H1 (cell line): ENCODE data around the gene KLHL21. TPM values are rescaled to one million over a fixed set of nuclear protein-coding genes. Genes with fewer than 3 reads are reported as not detected.

Experiments
- CTCF ChIA-PET: fragments of 300-600 bp; sonication (Branson Sonifier 250); formaldehyde crosslinking; loops from one replicate; lab custom pipeline; 2021; ENCODE audit not compliant: partially characterized antibody; lab: Charles Lee
- POLR2A ChIA-PET: fragments of 300-600 bp; sonication (Branson Sonifier 250); formaldehyde crosslinking; loops from one replicate; lab custom pipeline; 2021; ENCODE audit warnings: inconsistent platforms; ENCODE audit not compliant: partially characterized antibody; lab: Charles Lee
- DNase-seq, 2 experiments: peaks; one replicate each; pipeline versions ENCODE4 v3.0.0 to v3.0.0-alpha.2; 2010 to 2022; ENCODE audit warnings: low spot score in 2 of 2, low read depth in 1 of 2, mixed read lengths in 1 of 2
- FAIRE-seq: peaks from 2 replicates; lab custom pipeline; 2011; peaks lifted over from hg19 to GRCh38; lab: Jason Lieb, UNC
- H2AFZ ChIP-seq: 2 replicates; pipeline ENCODE4 v1.8.1; 2012; ENCODE audit warnings: low read length, inconsistent platforms
- H2AK5ac ChIP-seq: 2 replicates; pipeline ENCODE4 v1.6.1; 2013; ENCODE audit warnings: low read depth, low read length
- H2BK120ac ChIP-seq: replicated peaks from 2 replicates; pipeline ENCODE3; 2013; ENCODE audit warnings: low read depth, low read length, inconsistent platforms
- H2BK12ac ChIP-seq: 2 replicates; pipeline ENCODE4 v1.6.1; 2013; ENCODE audit warnings: low read depth, low read length
- H2BK15ac ChIP-seq: 2 replicates; pipeline ENCODE4 v1.6.1; 2013; ENCODE audit warnings: low read length
- H2BK20ac ChIP-seq: 2 replicates; pipeline ENCODE4 v1.6.1; 2013; ENCODE audit warnings: low read length
- H2BK5ac ChIP-seq: 2 replicates; pipeline ENCODE4 v1.6.1; 2013; ENCODE audit warnings: low read depth, low read length
- H3K14ac ChIP-seq: 2 replicates; pipeline ENCODE4 v1.6.1; 2013; ENCODE audit warnings: inconsistent platforms; ENCODE audit not compliant: insufficient read length
- H3K18ac ChIP-seq: 2 replicates; pipeline ENCODE4 v1.6.1; 2013; ENCODE audit warnings: low read length; ENCODE audit errors: extremely low read depth
- H3K23ac ChIP-seq: 2 replicates; pipeline ENCODE4 v1.6.1; 2013; ENCODE audit warnings: inconsistent platforms; ENCODE audit not compliant: insufficient read length
- H3K23me2 ChIP-seq: 2 replicates; pipeline ENCODE4 v1.6.1; 2013; ENCODE audit warnings: low read depth, low read length
- H3K27ac ChIP-seq: 2 replicates; pipeline ENCODE4 v1.6.1; 2011; ENCODE audit warnings: low read depth, low read length, inconsistent platforms
- H3K27me3 ChIP-seq, 4 experiments: replicated peaks in 1 of 4; 1 replicate in 1 of 4; 2 replicates in 3 of 4; pipeline versions ENCODE4 v1.6.1 to v1.8.1; 2011 to 2013; ENCODE audit warnings: low read length in 3 of 4, mild to moderate bottlenecking in 3 of 4, inconsistent platforms in 2 of 4, mixed read lengths in 2 of 4, moderate library complexity in 1 of 4; ENCODE audit not compliant: control insufficient read depth in 3 of 4, insufficient read depth in 3 of 4; ENCODE audit errors: extremely low read depth in 1 of 4
- H3K36me3 ChIP-seq, 4 experiments: 2 replicates each; pipeline versions ENCODE4 v1.6.1 to v1.8.1; 2011 to 2013; ENCODE audit warnings: mild to moderate bottlenecking in 4 of 4, low read length in 3 of 4, moderate library complexity in 2 of 4, control low read depth in 1 of 4, inconsistent platforms in 1 of 4; ENCODE audit not compliant: insufficient read depth in 4 of 4, control insufficient read depth in 2 of 4
- H3K4ac ChIP-seq: replicated peaks from 2 replicates; pipeline ENCODE3; 2013; ENCODE audit warnings: low read length, low read depth, mixed read lengths, inconsistent platforms; ENCODE audit not compliant: insufficient read length
- H3K4me1 ChIP-seq, 4 experiments: replicated peaks in 1 of 4; 1 replicate in 1 of 4; 2 replicates in 3 of 4; pipeline versions ENCODE4 v1.6.1 to v1.8.1; 2011 to 2013; ENCODE audit warnings: low read length in 3 of 4, inconsistent platforms in 2 of 4, mixed read lengths in 1 of 4; ENCODE audit not compliant: insufficient read depth in 4 of 4, control insufficient read depth in 3 of 4
- H3K4me2 ChIP-seq, 2 experiments: 2 replicates each; pipeline versions ENCODE4 v1.6.1 to v1.8.1; 2011 to 2013; ENCODE audit warnings: low read depth in 2 of 2, low read length in 2 of 2, control low read depth in 1 of 2, inconsistent platforms in 1 of 2, mild to moderate bottlenecking in 1 of 2; ENCODE audit not compliant: insufficient read depth in 1 of 2
- H3K4me3 ChIP-seq, 4 experiments: fragments of 200-600, 300-600 bp in 1 of 4; sonication (generic), shearing (Covaris generic), sonication (Bioruptor Twin) in 1 of 4; 2 replicates each; pipeline versions ENCODE4 v1.5.1 to v1.8.1; 2011 to 2016; ENCODE audit warnings: low read length in 4 of 4, low read depth in 3 of 4, control low read depth in 2 of 4, inconsistent platforms in 2 of 4, mild to moderate bottlenecking in 2 of 4, mixed read lengths in 1 of 4, moderate library complexity in 1 of 4; ENCODE audit not compliant: insufficient read depth in 2 of 4; ENCODE audit errors: extremely low read depth in 1 of 4
- H3K56ac ChIP-seq: replicated peaks from 2 replicates; pipeline ENCODE3; 2013; ENCODE audit warnings: low read depth, mild to moderate bottlenecking, mixed read lengths, low read length, inconsistent platforms; ENCODE audit not compliant: insufficient read length
- H3K79me1 ChIP-seq: 2 replicates; pipeline ENCODE4 v1.6.1; 2013; ENCODE audit warnings: low read depth, low read length, control low read depth
- H3K79me2 ChIP-seq, 2 experiments: 2 replicates each; pipeline versions ENCODE4 v1.6.1 to v1.8.1; 2012 to 2013; ENCODE audit warnings: low read length in 2 of 2, mild to moderate bottlenecking in 2 of 2, inconsistent platforms in 1 of 2; ENCODE audit not compliant: insufficient read depth in 2 of 2, control insufficient read depth in 1 of 2
- H3K9ac ChIP-seq, 4 experiments: replicated peaks in 1 of 4; 1 replicate in 1 of 4; 2 replicates in 3 of 4; pipeline versions ENCODE4 v1.6.1 to v1.8.1; 2011 to 2013; ENCODE audit warnings: low read depth in 3 of 4, low read length in 3 of 4, control low read depth in 2 of 4, mild to moderate bottlenecking in 2 of 4, moderate library complexity in 2 of 4, inconsistent platforms in 1 of 4; ENCODE audit errors: extremely low read depth in 1 of 4
- H3K9me3 ChIP-seq, 2 experiments: 2 replicates each; pipeline versions ENCODE4 v1.6.1 to v1.8.1; 2012 to 2013; ENCODE audit warnings: mild to moderate bottlenecking in 2 of 2, moderate library complexity in 2 of 2, control low read depth in 1 of 2, inconsistent platforms in 1 of 2, low read depth in 1 of 2, low read length in 1 of 2, mixed read lengths in 1 of 2; ENCODE audit not compliant: insufficient read depth in 2 of 2
- H4K20me1 ChIP-seq, 2 experiments: replicated peaks in 1 of 2; 2 replicates each; pipeline versions ENCODE3 to v1.8.1; 2011 to 2013; ENCODE audit warnings: inconsistent platforms in 2 of 2, low read length in 2 of 2, mild to moderate bottlenecking in 1 of 2; ENCODE audit not compliant: insufficient read depth in 2 of 2, control insufficient read depth in 1 of 2
- H4K5ac ChIP-seq: 2 replicates; pipeline ENCODE4 v1.6.1; 2013; ENCODE audit warnings: low read length, low read depth, mixed read lengths, inconsistent platforms; ENCODE audit not compliant: insufficient read length
- H4K8ac ChIP-seq: 2 replicates; pipeline ENCODE4 v1.8.0; 2013; ENCODE audit warnings: mild to moderate bottlenecking, moderate library complexity, low read length, inconsistent platforms; ENCODE audit not compliant: insufficient read depth; ENCODE audit errors: extremely low read depth
- H4K91ac ChIP-seq: replicated peaks from 2 replicates; pipeline ENCODE3; 2013; ENCODE audit warnings: low read length, mixed read lengths, inconsistent platforms; ENCODE audit not compliant: insufficient read length
- ASH2L ChIP-seq: fragments of 200-600, 300-600 bp; sonication (generic); IDR thresholded peaks from one replicate; pipeline ENCODE4 v1.7.1; 2017; ENCODE audit warnings: low read length
- BCL11A ChIP-seq, 2 experiments: IDR thresholded peaks; one replicate each; pipeline ENCODE4 v1.6.1; 2011; ENCODE audit warnings: low read depth in 2 of 2, low read length in 2 of 2, mild to moderate bottlenecking in 2 of 2
- EGR1 ChIP-seq: IDR thresholded peaks from 2 replicates; pipeline ENCODE4 v1.6.1; 2011; ENCODE audit warnings: low read depth, low read length, borderline replicate concordance
- JUN ChIP-seq: IDR thresholded peaks from 2 replicates; pipeline ENCODE4 v1.6.1; 2011; ENCODE audit warnings: low read depth, mild to moderate bottlenecking, improper control_type of control experiment, low read length
- MAFK ChIP-seq: IDR thresholded peaks from 2 replicates; pipeline ENCODE4 v1.6.1; 2012; ENCODE audit warnings: low read depth, mild to moderate bottlenecking, improper control_type of control experiment, low read length
- NANOG ChIP-seq: IDR thresholded peaks from 2 replicates; pipeline ENCODE4 v1.6.1; 2011; ENCODE audit warnings: low read length, low read depth, mild to moderate bottlenecking, inconsistent platforms; ENCODE audit not compliant: insufficient read depth, poor library complexity, severe bottlenecking
- POU5F1 ChIP-seq: IDR thresholded peaks from 2 replicates; pipeline ENCODE4 v1.6.1; 2011; ENCODE audit warnings: low read depth, mild to moderate bottlenecking, low read length, moderate library complexity
- RFX5 ChIP-seq: IDR thresholded peaks from 2 replicates; pipeline ENCODE4 v1.6.1; 2011; ENCODE audit warnings: low read depth, low read length, improper control_type of control experiment, borderline replicate concordance
- SP4 ChIP-seq: IDR thresholded peaks from 2 replicates; pipeline ENCODE4 v1.6.1; 2012; ENCODE audit warnings: low read length, inconsistent platforms
- TCF12 ChIP-seq: IDR thresholded peaks from 2 replicates; pipeline ENCODE4 v1.6.1; 2011; ENCODE audit warnings: low read depth, mild to moderate bottlenecking, low read length
- ZNF274 ChIP-seq: IDR thresholded peaks from 2 replicates; pipeline ENCODE4 v1.7.0; 2012; ENCODE audit warnings: low read length, borderline replicate concordance; ENCODE audit errors: extremely low read depth
- WGBS, 2 experiments: shearing (Covaris generic) in 1 of 2; methylation state at CpG; one replicate each; pipeline versions ENCODE4 v1.1.6 to v1.1.7; 2013 to 2015; ENCODE audit warnings: low lambda C conversion rate in 2 of 2, mixed read lengths in 2 of 2, inconsistent platforms in 1 of 2, low coverage in 1 of 2, missing lambda C conversion rate in 1 of 2; ENCODE audit not compliant: insufficient replicate concordance in 2 of 2, insufficient coverage in 1 of 2, insufficient read length in 1 of 2; ENCODE audit errors: extremely low coverage in 1 of 2, missing lambda C conversion rate in 1 of 2; 5-methylcytosine and 5-hydroxymethylcytosine counted together
- polyA plus RNA-seq, 7 experiments: library from polyadenylated mRNA; depleted of rRNA in 3 of 7; stranded (reverse) in 5 of 7; unstranded in 2 of 7; fragments of >200 nt in 5 of 7; fragments of 200-250 nt in 2 of 7; gene quantifications; 1 replicate in 5 of 7; 2 replicates in 1 of 7; 4 replicates in 1 of 7; pipeline versions ENCODE4 v1.2.1 to v1.2.3, GENCODE V29; 2011 to 2013; ENCODE audit warnings: missing spikeins in 2 of 7, mixed read lengths in 2 of 7
- total RNA-seq: library from RNA; stranded (reverse); fragmentation: NEBNext Ultra II Directional; extraction: Animal tissue kit (Norgen Biotek cat#: 25700); gene quantifications from 2 replicates; pipeline ENCODE4 v1.2.1, GENCODE V29; 2021
- TF ChIP-seq, protein P1 (sequence below): IDR thresholded peaks from 2 replicates; pipeline ENCODE4 v1.6.1; 2012; ENCODE audit warnings: low read length, inconsistent platforms
- TF ChIP-seq, protein P2 (sequence below): IDR thresholded peaks from 2 replicates; pipeline ENCODE4 v1.6.1; 2012; ENCODE audit warnings: inconsistent platforms

The KLHL21 gene
- total and polyA plus RNA-seq, 2 of the 8 experiments (the other 6 are each of a cell fraction or from before 2014, with no cell fraction given), result 11.9 to 22.3 TPM

DNA sequence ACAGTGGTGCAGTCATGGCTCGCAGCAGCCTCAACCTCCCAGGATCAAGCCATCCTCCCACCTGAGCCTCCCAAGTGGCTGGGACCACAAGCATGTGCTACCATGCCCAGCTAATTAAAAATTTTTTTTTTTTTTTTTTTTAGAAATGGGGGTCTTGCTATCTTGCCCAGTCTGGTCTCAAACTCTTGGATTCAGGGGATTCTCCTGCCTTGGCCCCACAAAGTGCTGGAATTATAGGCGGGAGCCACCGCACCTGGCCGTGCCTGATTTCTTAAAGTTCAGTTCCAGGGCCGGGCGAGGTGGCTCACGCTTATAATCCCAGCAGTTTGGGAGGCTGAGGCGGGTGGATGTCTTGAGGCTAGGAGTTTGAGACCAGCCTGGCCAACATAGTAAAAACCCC lies 28.4 kb upstream of the KLHL21 start:
- Histone ChIP-seq H3K9ac (no peak overlapping the region), H2BK5ac (no peak overlapping the region), H2BK120ac (no peak overlapping the region), H3K56ac (no peak overlapping the region), H3K4me3 (no peak overlapping the region), H4K91ac (no peak overlapping the region), H3K18ac (no peak overlapping the region), H3K79me2 (peaks cover 0 to 6% of the 10 kb centered on the region in 2 experiments; a peak in 2 of 4 replicates), H3K27me3 (no peaks in the 10 kb centered on the region), H3K4me1 (no peaks in the 10 kb centered on the region), H2BK15ac (no peak overlapping the region), H3K23me2 (no peaks in the 10 kb centered on the region), H3K9me3 (no peaks in the 10 kb centered on the region), H2BK20ac (no peak overlapping the region), H3K4me2 (no peak overlapping the region), H3K23ac (no peak overlapping the region), H3K14ac (no peak overlapping the region), H4K20me1 (peaks cover 5 to 11% of the 10 kb centered on the region in 2 experiments), H4K8ac (no peak overlapping the region), H3K36me3 (peaks cover 5 to 29% (median 14%) of the 10 kb centered on the region in 4 experiments), H2BK12ac (no peak overlapping the region), H3K27ac (no peak overlapping the region), H3K79me1 (peaks cover 2% of the 10 kb centered on the region; the same call in 1 of the 2 replicates), H2AK5ac (no peak overlapping the region)
- no peak for FAIRE-seq
- no peak for DNase-seq
- WGBS, 2 experiments, result 98% methylated on average over 8 of the region's 8 CpGs; no CpG with 5 or more reads in 1 of the 2 experiments
- TF ChIP-seq BCL11A (IDR thresholded peaks at IDR 0.05; ENCODE audit: low read depth in 2 of 2, low read length in 2 of 2) (no peak), RFX5 (no peak), JUN (no peak), ZNF274 (no peak), MAFK (no peak), SP4 (no peak), EGR1 (no peak), NANOG (no peak), TCF12 (no peak), POU5F1 (no peak), ASH2L (no peak)
- TF ChIP-seq, protein P1, sequence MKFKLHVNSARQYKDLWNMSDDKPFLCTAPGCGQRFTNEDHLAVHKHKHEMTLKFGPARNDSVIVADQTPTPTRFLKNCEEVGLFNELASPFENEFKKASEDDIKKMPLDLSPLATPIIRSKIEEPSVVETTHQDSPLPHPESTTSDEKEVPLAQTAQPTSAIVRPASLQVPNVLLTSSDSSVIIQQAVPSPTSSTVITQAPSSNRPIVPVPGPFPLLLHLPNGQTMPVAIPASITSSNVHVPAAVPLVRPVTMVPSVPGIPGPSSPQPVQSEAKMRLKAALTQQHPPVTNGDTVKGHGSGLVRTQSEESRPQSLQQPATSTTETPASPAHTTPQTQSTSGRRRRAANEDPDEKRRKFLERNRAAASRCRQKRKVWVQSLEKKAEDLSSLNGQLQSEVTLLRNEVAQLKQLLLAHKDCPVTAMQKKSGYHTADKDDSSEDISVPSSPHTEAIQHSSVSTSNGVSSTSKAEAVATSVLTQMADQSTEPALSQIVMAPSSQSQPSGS, result no peak
- TF ChIP-seq, protein P2, sequence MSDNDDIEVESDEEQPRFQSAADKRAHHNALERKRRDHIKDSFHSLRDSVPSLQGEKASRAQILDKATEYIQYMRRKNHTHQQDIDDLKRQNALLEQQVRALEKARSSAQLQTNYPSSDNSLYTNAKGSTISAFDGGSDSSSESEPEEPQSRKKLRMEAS, result no peak
- TF ChIP-seq, all 59 proteins: peak for 0
- CTCF ChIA-PET, result interaction anchor here (3.0 kb wide), 1 partner anchor 29 kb away, joined by 5 read pairs; the partner anchor contains the start of gene KLHL21
- POLR2A ChIA-PET, result no interaction called here
- Histone ChIP-seq H4K5ac (no peak overlapping the region), H2AFZ (no peak overlapping the region), H3K4ac (no peak overlapping the region)
